ENCODE measurements around the gene GABRA4.

DNA sequence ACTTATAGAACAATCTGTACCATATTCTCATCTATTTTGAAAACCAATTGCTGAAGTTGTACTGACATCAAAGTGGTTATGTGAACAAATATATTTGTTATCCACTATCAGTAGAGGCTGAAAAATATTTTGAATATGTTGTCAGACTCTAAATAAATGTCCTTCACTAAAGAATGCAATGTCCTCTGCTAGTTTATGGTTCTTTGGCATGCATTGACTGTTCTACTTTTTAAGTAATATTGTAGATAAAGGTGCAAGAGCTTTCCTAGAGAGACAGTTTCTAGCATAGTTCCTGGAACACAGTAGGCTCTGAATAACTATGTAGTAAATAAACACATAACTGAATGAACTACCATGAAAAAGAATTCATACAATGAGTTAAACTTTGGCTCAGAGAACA lies 66.2 kb downstream of the GABRA4 start:
- TF ChIP-seq, protein P1, sequence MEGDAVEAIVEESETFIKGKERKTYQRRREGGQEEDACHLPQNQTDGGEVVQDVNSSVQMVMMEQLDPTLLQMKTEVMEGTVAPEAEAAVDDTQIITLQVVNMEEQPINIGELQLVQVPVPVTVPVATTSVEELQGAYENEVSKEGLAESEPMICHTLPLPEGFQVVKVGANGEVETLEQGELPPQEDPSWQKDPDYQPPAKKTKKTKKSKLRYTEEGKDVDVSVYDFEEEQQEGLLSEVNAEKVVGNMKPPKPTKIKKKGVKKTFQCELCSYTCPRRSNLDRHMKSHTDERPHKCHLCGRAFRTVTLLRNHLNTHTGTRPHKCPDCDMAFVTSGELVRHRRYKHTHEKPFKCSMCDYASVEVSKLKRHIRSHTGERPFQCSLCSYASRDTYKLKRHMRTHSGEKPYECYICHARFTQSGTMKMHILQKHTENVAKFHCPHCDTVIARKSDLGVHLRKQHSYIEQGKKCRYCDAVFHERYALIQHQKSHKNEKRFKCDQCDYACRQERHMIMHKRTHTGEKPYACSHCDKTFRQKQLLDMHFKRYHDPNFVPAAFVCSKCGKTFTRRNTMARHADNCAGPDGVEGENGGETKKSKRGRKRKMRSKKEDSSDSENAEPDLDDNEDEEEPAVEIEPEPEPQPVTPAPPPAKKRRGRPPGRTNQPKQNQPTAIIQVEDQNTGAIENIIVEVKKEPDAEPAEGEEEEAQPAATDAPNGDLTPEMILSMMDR (IDR thresholded peaks at IDR 0.05) = no peak
- TF ChIP-seq EP300 (IDR thresholded peaks at IDR 0.05) (no peak), POLR2A (IDR thresholded peaks at IDR 0.05) (no peak), POLR2AphosphoS5 (IDR thresholded peaks at IDR 0.05) (no peak)
